HG03571 (cell line): ENCODE measurements around the gene CHN2.
"Not testable (repeated sequence)": the region's sequence is repeated elsewhere in the genome, so short reads cannot be mapped to it uniquely, and the experiment has no call there.

Experiments
- ATAC-seq: cut with Tn5 transposase; IDR thresholded peaks from one replicate; pipeline ENCODE4 v1.9.1; 2021; ENCODE audit not compliant: unreplicated experiment

CHN2 gene

GRCh38 chr7:29185613-29186012, 9.0 kb upstream of the CHN2 start:
- ATAC-seq, result no peak

- peak; percentile 53 for ATAC-seq
These were observed 4.8 kb upstream of the CHN2 start for GRCh38 chr7:29189743-29190201.

GRCh38 chr7:29190349-29191045, 4.1 kb upstream of the CHN2 start:
- ATAC-seq, result no peak

- ATAC-seq, result no peak
These were observed 2.3 kb upstream of the CHN2 start for GRCh38 chr7:29192323-29192722.

GRCh38 chr7:29192811-29193210, 1.8 kb upstream of the CHN2 start:
- ATAC-seq, result no peak

GRCh38 chr7:29193316-29194205, 1.0 kb upstream of the CHN2 start:
- no peak for ATAC-seq

- ATAC-seq, result no peak
These were observed 375 bp upstream of the CHN2 start for GRCh38 chr7:29194206-29194593.

GRCh38 chr7:29196191-29196590, 1.6 kb downstream of the CHN2 start:
- no peak for ATAC-seq

GRCh38 chr7:29196971-29197595, 2.5 kb downstream of the CHN2 start:
- ATAC-seq, result no peak

GRCh38 chr7:29197916-29198315, 3.3 kb downstream of the CHN2 start:
- ATAC-seq, result no peak

- ATAC-seq, result no peak
These were observed 5.2 kb downstream of the CHN2 start for GRCh38 chr7:29199776-29200175.

- no peak for ATAC-seq
These were observed 8.1 kb downstream of the CHN2 start for GRCh38 chr7:29202651-29203069.

- ATAC-seq, result no peak
These were observed 10.1 kb downstream of the CHN2 start for GRCh38 chr7:29204491-29205272.

- no peak for ATAC-seq
These were observed 12.7 kb downstream of the CHN2 start for GRCh38 chr7:29207162-29207801.

- no peak for ATAC-seq
These were observed 14.1 kb downstream of the CHN2 start for GRCh38 chr7:29208410-29209250.

GRCh38 chr7:29209745-29210144, 15.2 kb downstream of the CHN2 start:
- ATAC-seq, result no peak

GRCh38 chr7:29212736-29213135, 18.2 kb downstream of the CHN2 start:
- not testable (repeated sequence) for ATAC-seq

- no peak for ATAC-seq
These were observed 19.5 kb downstream of the CHN2 start for GRCh38 chr7:29214056-29214455.

- ATAC-seq, result no peak
These were observed 20.2 kb downstream of the CHN2 start for GRCh38 chr7:29214816-29215215.

GRCh38 chr7:29216128-29216527, 21.6 kb downstream of the CHN2 start:
- no peak for ATAC-seq
